NCI-H1436 treated with DMSO at 0.1 percent for 48 hours (cell line): Measurements from ENCODE around the gene GBF1.

ENCODE experiments used
- DNase-seq: peaks from one replicate; lab custom pipeline; 2025; lab: John Stamatoyannopoulos, UW

GBF1 gene

DNA sequence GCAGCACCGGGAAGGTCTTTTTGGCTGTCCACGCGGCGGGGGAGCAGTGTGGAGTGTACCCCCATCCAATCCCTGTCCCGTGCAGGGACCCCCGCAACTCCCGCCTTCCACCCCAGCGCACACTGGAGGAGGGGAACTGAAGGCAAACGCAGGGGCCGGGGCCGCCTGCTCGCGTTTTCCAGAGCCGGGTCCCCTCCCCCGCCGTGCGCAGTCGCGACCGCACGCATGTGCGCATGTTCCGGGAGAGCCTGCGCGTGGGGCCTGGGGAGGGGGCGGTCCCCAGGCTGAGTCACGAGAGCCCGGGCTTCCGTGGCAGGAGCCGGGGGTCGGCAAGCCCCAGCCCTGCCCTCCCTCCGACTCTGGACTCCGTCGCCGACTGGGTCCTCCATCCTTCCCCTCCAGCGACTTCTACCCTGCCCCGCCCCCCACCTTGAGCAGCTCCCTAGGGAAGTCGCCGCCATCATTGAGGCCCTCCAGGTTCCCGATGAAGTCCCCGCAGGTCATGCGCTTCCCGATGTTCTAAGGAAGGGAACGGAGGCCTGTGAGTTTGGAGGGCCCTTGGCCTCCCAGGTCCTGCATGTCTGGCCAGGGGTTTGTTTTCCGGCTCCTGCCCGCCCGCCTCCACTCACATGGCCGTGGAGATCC, 165.2 kb downstream of the GBF1 start:
- no peak for DNase-seq

DNA sequence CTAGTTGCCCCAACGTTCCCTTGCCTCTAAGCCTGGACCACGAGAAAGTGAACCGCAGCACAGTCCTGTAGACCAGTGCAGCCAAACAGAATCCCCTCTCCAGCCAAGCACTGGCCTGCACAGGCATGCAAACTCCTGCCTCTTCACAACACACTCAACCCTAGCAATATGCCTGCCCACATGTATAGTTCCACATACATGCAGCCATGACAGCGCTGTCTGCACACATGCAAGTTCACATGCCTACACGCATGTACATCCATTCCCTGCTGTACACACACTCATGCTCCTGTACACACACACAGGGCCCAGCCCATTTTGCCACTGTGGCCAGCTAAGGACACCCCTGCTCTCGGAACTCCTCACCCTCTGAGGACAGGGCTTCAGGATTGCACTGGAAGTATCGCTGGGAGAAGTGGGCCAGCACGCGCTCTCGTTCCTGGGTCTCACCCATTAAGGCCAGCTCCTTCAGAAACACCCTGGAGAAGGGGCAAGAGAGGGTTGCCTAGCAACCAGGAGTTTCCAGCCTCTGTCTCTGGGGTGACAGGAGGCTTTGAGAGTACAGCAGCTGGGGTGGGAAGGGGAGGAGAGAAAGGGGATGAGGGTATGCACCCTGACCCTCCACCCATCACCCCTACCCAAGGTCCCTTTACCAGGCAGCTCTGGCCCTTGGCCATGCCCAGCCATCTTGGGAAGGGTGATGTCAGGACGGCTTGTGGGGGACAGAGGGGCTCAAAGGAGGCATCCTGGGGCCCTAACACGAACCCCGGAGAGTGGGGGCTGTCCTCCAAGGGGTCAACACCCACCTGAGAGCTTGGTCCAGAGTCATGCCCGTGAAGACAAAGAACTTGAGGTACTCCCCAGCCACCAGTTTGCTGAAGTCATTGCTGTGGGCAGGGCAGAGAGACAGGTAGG, 166.3 kb downstream of the GBF1 start:
- no peak for DNase-seq

DNA sequence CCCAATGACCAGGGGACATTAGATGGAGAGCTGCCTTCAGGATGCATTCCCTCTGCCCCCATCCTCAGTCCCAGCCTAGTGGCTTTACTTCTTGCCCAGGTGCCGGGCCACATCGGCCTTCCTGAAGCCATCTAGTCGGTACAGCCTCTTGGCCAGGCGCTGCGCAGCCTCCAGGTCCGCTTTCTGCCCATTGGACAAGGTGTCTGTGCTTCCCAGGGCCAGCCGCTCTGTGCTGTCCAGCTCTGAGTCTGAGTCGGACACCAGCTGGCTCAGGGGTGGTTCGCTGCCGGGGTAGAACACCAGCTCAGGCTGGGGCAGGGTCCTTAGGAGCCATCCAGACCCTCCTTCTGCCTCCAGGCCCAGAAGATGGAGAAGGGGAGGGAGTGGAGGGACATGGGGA, 167.0 kb downstream of the GBF1 start:
- DNase-seq, result no peak

DNA sequence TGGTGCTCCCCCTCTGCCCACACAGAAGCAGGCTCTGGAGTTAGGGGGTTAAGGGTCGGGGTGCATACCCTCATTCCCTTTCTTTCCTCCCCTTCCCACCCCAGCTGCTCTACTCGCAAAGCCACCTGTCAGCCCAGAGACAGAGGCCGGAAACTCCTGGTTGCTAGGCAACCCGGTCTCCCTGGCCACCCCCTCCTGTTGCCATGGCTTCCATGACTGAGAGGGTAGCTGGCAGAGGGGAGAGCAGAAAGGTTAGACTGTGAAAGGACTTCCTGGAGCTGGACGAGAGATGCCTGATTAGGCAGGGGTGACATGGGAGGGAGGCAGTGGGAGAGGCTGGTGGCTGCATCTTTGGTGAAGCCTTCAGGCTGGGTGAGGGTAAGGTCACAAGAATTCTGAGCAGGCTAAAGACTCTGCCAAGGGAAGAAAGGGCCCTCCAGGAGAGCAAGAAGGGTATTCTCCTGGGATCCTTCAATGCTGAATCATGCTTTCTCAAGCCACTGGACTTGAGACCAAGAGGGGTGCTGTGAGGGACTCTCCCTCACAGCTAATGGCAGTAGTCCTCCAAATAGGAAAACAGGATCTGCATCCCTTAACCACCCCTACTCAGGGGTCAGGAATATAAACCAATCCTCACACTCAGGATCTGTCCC, 167.8 kb downstream of the GBF1 start:
- DNase-seq, result peak; percentile 76

DNA sequence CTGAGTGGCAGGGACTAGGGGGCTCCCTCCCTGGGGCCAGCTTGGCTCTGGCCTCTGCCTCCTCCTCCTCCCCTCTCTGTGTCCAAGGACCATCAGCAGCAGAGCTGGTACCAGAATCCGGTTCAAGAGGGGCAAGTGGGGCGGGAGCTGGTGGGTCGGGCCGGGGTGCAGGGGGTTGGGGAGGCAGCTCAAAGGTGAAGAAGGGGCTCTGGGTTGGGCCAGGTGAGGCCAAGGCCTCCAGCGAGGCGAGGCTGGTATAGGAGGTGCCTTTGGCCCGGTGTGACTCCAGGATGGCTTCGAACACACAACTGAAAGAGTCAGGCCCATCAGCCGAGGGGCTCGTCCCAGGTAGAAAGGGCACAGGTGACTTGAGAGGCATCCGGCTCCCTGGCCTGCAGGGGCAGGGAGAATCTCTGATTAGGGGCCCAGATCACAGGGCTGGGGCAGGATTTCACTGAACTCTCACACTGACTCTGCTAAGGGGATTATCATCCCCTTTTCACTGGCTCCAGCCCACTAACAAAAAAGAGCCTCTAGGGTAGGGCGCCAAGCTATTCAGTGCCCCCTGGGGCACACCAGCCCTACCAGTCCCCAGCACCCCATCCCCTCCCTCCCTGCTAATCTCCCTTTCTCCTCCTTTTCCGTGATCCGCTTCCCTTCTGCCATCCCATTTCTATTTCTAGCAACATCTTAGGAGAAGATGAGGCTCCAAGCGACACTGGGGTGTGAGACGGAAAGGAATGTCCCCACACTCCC, 168.7 kb downstream of the GBF1 start:
- no peak for DNase-seq

DNA sequence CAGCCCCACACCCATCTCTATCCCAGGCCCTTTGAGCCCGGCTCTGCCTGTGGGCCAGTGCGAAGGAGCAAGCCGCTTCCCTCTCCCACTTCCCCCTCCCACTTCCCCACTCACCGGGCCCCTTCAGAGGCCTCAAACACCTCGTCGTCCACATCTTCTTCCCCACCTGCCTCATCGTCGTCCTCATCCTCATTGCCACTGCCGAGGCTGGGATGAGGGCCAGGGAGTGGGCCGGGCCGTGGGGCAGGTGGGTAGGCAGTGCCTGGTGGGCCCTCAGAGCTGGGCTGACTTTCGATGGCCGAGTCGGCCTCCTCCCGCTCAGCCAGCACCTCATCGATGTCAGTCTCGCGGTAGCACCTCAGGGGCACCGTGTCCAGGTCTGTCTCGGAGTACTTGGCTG, 169.4 kb downstream of the GBF1 start:
- no peak for DNase-seq

DNA sequence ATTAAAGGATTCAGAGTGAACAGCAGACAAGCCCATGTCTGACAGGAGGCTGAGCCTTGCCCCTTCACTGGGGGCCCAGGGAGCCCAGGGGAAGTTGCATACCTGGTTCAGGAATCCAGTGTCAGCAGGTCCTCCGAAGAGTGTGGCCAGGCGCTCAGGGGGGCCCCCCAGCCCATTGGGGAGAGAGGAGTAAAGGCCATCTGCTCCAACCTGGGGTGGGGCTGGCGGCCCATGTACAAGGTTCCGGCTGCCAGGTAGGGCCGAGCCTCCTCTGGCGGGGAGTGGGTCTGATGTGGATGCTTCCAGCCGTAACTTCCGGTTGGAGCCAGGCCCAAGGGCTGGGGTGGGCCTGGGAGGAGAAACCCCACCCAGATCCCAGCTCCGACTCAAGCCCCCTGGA, 171.0 kb downstream of the GBF1 start:
- DNase-seq, result no peak

DNA sequence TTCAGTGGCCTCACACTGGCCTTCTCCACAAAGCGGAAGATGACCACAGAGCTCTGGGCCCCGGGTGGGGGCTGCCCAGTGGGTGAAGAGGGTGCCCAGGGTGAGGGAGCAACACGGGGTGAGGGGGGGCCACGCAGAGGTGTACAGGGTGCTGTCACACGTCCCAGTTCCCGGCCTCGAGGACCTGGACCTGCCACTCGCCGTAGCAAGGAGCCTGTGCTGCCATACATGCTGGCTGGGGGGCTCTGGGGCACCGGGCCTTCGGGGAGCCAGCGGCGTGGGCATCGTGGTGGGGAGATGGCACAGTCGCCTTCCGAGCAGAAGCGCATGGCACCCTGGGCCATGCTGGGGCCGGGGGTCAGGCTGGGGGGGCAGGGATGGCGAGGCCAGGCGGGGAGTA, 171.4 kb downstream of the GBF1 start:
- DNase-seq, result no peak

DNA sequence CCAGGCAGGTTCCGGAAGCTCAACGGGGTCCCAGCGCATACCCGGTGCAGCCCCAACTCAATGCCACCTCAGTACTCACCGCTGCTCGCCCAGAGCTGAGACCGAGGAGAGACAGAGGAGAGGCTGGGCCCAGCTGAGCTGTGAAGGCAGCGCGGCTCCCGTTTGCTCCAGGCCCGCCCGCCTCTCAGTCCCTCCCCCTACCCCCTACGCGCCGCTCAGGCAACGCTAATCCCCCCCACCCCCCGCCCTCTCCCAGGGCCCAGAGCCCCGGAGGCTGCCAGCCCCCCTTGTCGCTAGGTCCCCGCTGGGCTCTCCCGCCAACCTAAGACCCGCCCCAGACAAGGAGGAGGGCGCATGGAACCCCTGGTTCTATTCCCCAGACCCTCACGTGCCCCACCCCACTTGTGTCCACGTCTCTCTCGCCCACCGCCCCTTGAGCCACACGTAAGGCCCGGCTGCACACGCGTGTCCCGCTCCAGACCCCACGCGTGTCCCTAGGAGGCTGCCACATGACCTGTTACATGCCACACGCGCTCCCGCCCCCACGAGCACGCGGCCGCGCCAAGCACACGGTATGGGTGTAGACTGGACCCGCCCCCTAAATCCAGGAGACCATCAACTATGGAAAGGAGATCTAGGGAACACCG, 173.4 kb downstream of the GBF1 start, which contains the start of gene PSD:
Gene PSD (minus strand): TSS at position 164 of the 647 bp plus-strand sequence. CDS start 1,747 bp downstream, outside the sequence.
- peak; percentile 44 for DNase-seq

DNA sequence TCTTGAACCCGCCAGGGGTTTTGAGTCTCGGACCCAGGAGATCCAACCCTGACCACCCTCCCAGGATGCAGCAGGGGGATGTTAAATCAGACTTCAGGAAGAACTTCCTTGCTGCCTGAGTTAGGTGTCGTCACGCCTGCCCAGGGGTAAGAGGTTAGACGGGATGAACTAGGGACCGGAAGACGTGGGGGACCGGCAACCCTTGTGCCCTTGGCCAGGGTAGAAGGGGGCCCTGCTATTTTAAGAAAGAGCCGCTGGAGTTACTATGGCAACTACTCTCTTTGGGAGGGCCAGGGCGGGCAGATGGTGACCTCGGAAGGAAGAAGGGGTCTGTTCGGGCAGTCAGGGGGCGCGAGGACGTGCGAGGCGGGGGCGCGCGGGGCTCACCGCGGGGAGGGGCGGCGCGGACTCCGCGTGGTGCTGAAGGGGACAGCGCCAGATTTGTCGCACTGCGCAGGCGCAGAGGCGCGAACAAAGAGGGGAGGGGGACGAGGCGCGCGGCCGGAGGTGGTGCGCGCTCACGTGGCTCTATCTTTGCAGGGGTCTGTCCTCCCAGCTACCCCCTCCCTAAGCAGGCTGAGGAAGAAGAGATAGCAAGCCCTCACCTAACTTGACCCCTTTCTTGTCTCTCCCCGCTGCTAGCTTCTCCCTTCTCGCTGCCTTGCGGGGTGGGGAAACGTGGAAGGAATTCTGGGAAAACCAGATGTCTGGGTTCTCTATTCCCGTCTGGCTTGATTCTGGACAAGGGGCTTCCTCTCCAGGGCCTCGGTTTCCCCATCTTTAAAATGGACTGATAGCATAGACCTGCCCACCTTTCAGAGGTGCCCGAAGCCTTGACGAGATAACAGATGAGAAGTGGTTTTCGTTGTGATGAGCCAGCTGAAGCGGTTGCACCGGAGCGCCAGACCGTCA, 174.2 kb downstream of the GBF1 start:
- DNase-seq, result peak; percentile 30

DNA sequence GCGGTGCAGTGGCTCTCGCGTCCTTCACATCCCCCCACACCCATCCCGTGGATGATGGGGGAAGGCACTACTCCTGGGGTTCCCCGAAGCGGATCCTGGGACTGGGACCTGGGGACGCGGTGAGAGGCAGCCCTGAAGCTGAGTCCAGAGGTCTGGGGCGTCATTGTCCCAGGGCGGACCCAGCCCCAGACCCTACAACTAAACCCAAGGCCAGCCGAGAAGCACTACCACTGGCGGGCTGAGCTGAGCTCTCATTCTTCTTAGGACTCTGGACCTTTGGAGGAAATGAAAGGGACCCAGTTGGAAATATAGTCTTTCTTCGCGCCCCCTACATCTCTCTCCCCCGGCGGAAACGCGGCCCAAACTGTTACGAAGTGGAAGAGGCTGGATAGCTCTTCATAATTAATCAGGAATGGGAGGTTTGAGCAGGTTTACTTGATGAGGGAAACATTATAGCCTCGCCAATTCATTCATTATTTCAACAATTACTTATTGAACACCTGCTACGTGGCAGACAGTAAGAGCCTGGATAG, 174.9 kb downstream of the GBF1 start:
- DNase-seq, result no peak

DNA sequence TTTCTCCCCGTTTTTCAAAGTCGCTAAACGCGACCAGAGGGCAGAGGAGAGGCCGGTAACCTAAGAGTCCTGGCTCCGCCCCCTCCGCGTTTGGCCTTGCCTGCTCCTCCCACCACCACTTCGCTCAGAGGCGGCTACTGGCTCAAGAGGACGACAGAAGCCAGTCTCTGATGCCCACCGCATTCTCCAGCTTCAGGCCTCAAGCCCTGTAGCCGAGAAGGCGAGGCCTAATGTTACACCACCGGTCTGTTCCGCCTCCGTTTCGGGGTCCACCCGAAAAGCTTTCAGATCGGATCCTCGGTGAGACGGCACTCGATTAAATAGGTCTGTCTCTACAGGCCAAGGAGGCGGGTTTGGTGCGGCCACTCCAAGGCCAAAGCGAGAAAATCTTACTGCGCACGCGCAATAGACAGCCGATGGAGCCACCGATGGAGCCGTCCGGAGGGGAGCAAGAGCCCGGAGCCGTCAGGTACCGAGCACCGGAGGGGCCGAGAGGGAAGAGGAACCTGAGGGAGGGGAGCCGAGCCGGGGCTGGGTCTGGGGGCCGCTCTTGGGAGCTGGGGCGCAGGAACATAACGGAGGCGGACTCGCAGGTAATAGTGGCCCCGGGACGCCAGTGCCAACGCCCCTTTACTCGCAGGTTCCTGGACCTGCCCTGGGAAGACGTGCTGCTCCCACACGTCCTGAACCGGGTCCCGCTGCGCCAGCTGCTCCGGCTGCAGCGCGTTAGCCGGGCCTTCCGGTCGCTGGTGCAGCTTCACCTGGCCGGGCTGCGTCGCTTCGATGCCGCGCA, 175.6 kb downstream of the GBF1 start, which contains the start of gene FBXL15:
Gene FBXL15 (plus strand): TSS at position 123 of the 793 bp plus-strand sequence. CDS start 294 bp downstream, at position 417.
- DNase-seq, result peak; percentile 91

DNA sequence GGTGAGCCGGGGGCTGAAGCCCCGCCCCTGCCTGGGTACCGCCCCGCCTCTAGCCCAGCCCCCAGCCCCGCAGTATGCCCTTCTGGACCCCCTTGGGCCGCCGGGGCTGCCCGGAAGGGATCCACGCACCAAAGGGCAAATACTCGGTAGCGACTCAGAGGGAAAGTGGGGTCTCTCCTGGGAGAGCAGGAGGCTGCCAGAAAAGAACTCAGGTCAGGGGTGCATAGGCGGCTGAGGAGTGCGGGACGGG, 176.1 kb downstream of the GBF1 start:
- no peak for DNase-seq

DNA sequence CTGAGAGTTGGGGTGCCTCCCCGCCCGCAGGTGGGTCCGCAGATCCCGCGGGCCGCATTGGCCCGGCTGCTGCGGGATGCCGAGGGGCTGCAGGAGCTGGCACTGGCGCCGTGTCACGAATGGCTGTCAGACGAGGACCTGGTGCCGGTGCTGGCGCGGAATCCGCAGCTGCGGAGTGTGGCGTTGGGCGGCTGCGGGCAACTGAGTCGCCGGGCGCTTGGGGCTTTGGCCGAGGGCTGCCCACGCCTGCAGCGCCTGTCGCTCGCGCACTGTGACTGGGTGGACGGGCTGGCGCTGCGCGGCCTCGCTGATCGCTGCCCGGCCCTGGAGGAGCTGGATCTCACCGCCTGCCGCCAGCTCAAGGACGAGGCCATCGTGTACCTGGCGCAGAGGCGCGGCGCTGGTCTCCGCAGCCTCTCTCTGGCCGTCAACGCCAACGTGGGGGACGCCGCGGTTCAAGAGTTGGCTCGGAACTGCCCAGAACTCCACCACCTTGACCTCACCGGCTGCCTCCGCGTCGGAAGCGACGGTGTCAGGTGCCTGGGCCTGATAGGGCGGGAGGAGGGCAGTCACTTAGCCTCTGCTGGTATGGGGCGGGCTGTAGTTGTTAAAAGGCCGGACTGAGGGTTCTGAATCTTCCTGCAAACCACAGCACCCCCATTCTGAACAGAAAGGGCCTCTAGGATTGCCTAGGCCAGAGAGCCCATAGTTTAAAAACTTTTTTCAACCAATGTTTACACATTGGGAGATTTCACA, 176.6 kb downstream of the GBF1 start:
- DNase-seq, result no peak

DNA sequence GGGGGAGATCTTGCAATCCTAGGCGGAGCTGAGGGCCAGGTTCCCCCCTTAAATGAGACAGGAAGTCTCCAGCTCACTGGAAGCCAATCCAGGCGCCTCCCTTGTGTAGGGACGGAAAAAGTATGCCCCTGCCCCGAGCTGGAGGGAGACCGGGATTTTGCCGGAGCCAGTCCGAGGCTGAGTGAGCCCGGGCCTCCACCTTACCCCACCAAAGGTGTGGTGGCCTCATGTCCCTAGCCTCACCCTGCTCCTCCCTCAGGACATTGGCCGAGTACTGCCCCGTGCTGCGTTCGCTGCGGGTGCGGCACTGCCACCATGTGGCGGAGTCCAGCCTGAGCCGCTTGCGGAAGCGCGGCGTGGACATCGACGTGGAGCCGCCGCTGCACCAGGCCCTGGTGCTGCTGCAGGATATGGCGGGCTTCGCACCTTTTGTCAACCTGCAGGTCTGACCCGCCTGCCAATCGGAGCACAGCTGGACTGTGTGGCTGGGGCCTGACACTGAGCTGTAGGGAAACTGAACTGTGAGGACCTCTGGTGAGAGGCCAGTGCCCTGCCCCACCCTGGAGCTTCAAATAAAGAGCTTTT, 177.3 kb downstream of the GBF1 start:
- no peak for DNase-seq

DNA sequence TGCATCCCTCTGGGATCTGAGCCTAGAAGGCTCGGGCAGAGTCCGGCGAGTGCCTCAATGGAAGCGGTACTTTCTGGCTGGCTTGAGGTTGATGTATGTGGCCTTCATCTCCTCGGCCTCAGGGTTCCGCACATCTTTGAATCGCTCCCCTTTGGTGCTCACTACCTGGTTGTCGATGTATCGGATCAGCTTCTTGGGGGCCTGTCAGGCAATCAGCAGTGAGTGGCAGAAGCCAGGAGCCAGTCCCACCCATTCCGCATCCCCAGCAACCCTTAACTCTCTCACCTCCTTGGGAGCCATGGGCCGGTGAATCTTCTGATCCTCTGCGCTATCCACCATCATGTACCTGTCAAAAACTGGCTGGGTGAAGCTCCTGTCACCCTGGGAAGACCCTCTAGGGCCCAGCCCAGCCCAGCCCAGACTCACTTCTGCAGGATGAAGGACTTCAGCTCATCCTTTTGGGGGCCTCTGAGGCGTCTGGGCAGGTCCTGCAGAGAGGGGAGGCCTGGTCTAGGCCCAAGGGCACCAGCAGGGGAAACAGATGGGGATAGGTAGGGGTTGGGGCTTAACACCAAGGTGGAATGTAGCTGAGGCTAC, 178.1 kb downstream of the GBF1 start:
- no peak for DNase-seq

DNA sequence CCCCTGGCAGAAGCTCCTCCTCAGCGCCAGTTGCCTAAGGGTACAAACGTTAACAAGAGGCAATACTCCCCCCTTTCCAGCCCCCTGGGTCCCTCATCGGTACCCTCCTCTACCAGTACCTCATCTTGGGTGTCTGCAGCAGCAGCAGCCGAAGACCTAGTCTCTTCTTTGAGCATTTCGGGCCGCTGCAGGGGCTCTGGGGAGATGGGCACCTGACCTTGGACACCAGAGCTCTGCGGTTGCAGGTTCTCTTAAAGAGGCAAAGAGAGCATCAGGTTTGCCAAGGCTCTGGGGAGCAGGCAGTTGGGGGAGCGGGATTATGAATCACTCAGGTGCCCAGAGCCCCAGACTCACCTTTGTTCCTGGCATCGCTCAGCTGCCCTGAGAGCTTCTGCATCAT, 178.8 kb downstream of the GBF1 start:
- DNase-seq, result no peak

DNA sequence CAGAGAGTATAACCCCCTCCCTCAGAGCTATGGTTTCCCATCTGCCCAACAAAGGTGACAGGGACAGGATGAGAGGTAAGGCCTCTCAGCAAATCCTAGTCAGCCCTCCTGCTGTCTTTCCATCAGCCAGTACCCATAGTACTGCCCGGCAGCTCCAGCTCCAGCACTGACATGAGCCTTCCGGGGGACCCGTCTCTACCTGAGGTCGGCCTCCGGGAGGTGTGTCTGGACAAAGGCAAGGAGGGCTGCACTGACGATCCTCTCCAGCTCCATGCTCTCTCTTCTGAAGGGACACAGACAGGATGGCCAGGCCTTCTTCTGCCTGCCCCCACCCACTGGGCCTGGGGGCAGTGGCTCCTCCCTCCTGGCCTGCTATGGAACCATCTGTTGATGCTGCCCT, 179.6 kb downstream of the GBF1 start:
- no peak for DNase-seq
